Large intestine (tissue), 12 donors: ENCODE results near the gene CEACAM20. TPM values are rescaled to one million over a fixed set of nuclear protein-coding genes. Genes with fewer than 3 reads are reported as not detected.
A peak's percentile ranks its signal among the peaks of the same experiment; 100 is the strongest.

Experiments used
- DNase-seq, 2 donors: peaks; one replicate each; pipeline versions ENCODE4 v3.0.0 to v3.0.0-alpha.2; 2013
- H3K27ac ChIP-seq: one replicate; pipeline ENCODE4 v1.5.1; 2013; ENCODE audit warnings: low read length
- H3K27me3 ChIP-seq: 2 replicates; pipeline ENCODE4 v1.6.1; 2013; ENCODE audit warnings: low read length; ENCODE audit not compliant: control insufficient read depth, insufficient read depth
- H3K36me3 ChIP-seq: 2 replicates; pipeline ENCODE4 v1.6.1; 2013; ENCODE audit warnings: low read length; ENCODE audit not compliant: control insufficient read depth, insufficient read depth
- H3K4me1 ChIP-seq: one replicate; pipeline ENCODE4 v1.6.1; 2013; ENCODE audit warnings: low read length; ENCODE audit not compliant: control insufficient read depth, insufficient read depth
- H3K4me3 ChIP-seq: one replicate; pipeline ENCODE4 v1.5.1; 2013; ENCODE audit warnings: low read length
- H3K9me3 ChIP-seq: one replicate; pipeline ENCODE4 v1.6.1; 2013; ENCODE audit warnings: mild to moderate bottlenecking, low read depth, low read length, moderate library complexity; ENCODE audit not compliant: control insufficient read depth
- WGBS: methylation state at CpG from one replicate; pipeline ENCODE4 v1.1.5; 2013; ENCODE audit warnings: low lambda C conversion rate; ENCODE audit not compliant: insufficient coverage; 5-methylcytosine and 5-hydroxymethylcytosine counted together
- long read RNA-seq, 11 donors: transcript quantifications; one replicate each; lab custom pipeline, GENCODE V29; 2026
- polyA plus RNA-seq: library from polyadenylated mRNA; unstranded; fragments of 120-200 nt; gene quantifications from one replicate; pipeline ENCODE4 v1.2.1, GENCODE V29; 2013

The CEACAM20 gene
- polyA plus RNA-seq, result 2.6 TPM
- long read RNA-seq, donor 1, result 0 reads
- long read RNA-seq, donor 2, result 0 reads
- long read RNA-seq, donor 3, result 0 reads
- long read RNA-seq, donor 4, result 0 reads
- long read RNA-seq, donor 5, result 0 reads
- long read RNA-seq, donor 6, result 0 reads
- long read RNA-seq, donor 7, result 0 reads
- long read RNA-seq, donor 8, result 0 reads
- long read RNA-seq, donor 9, result 0 reads
- long read RNA-seq, donor 10, result 0 reads
- long read RNA-seq, donor 11, result 0 reads

DNA sequence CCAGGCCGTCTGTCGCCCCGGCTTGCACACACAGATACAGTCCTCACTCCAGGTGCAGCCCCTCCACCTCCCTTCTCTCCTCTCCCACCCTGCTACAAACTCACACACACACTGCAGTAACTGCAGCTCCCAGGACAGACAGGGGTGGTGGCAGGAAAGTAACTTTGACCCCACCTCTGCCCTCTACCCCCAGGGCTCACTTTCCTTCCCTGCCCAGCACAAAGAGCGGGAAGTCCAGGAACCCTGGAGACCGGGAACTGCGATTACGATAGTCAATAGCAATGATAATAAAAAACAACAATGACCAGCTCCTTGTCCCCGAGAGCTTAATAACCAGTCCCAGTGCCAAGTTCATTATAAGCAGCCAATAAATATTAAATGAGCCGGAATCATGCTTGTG is at the start of gene CEACAM20:
Gene CEACAM20, minus strand, starts transcription at position 140 of the 400 bp plus-strand sequence. CDS start 166 bp downstream, outside the sequence.
- H3K27me3 ChIP-seq, result no peaks in the 10 kb centered on the region
- H3K9me3 ChIP-seq, result no peaks in the 10 kb centered on the region
- DNase-seq, result peak; percentile 9 to 57
- no peaks in the 10 kb centered on the region for H3K36me3 ChIP-seq
- no peak within 1 kb of the TSS for H3K27ac ChIP-seq
- WGBS, result no CpG with 5 or more reads among the region's 9 CpGs
- peaks cover 4% of the 10 kb centered on the region for H3K4me1 ChIP-seq
- no peak within 1 kb of the TSS for H3K4me3 ChIP-seq

- peaks cover 26% of the 10 kb centered on the region for H3K4me1 ChIP-seq
- no peak overlapping the region for H3K4me3 ChIP-seq
- no peaks in the 10 kb centered on the region for H3K36me3 ChIP-seq
- DNase-seq, result no peak
- H3K27ac ChIP-seq, result no peak overlapping the region
- no peaks in the 10 kb centered on the region for H3K9me3 ChIP-seq
- WGBS, result no CpG with 5 or more reads among the region's 1 CpG
- no peaks in the 10 kb centered on the region for H3K27me3 ChIP-seq
Observed at GRCh38 chr19:44577566-44577874, 48.0 kb upstream of the CEACAM20 start.

DNA sequence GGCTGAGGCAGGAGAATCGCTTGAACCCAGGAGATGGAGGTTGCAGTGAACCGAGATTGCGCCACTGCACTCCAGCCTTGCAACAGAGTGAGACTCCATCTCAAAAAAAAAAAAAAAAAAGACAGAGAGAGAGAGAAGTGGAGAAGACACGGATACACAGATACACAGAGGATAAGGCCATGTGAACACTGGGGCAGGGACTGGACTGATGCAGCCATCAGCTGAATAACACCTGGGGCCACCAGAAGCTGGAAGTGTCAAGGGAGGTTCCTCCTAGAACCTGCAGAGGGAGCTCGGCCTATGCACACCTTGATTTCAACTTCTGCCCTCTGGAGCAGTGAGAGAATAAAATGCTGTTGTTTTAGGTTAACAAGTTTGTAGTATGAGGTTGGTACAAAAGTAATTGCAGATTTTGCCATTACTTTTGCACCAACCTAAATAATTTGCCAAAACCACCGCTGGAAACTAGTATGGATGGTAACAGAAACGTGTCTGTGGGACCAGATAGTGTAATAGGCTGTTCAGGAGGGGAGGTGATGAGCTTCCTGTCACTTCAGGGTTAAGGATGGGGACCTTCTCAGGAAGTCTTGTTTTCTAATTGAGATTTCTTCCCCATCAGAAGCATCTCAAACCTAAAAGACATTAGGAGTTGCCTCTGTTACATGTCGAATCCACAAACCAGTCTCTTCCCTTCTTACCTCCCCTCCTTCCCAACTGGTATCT is 47.5 kb upstream of the CEACAM20 start:
- Histone ChIP-seq H3K4me1 (peaks cover 31% of the 10 kb centered on the region), H3K27me3 (no peaks in the 10 kb centered on the region), H3K27ac (no peak overlapping the region), H3K9me3 (no peaks in the 10 kb centered on the region), H3K4me3 (no peak overlapping the region), H3K36me3 (no peaks in the 10 kb centered on the region)
- no CpG with 5 or more reads among the region's 8 CpGs for WGBS
- DNase-seq, result peak; percentile 66 to 70

- DNase-seq, result no peak
- H3K27ac ChIP-seq, result no peak overlapping the region
- no peak overlapping the region for H3K4me3 ChIP-seq
- H3K27me3 ChIP-seq, result no peaks in the 10 kb centered on the region
- H3K36me3 ChIP-seq, result no peaks in the 10 kb centered on the region
- no CpG with 5 or more reads among the region's 11 CpGs for WGBS
- H3K4me1 ChIP-seq, result peaks cover 30% of the 10 kb centered on the region
- H3K9me3 ChIP-seq, result no peaks in the 10 kb centered on the region
Observed at GRCh38 chr19:44575116-44575700, 45.7 kb upstream of the CEACAM20 start.

DNA sequence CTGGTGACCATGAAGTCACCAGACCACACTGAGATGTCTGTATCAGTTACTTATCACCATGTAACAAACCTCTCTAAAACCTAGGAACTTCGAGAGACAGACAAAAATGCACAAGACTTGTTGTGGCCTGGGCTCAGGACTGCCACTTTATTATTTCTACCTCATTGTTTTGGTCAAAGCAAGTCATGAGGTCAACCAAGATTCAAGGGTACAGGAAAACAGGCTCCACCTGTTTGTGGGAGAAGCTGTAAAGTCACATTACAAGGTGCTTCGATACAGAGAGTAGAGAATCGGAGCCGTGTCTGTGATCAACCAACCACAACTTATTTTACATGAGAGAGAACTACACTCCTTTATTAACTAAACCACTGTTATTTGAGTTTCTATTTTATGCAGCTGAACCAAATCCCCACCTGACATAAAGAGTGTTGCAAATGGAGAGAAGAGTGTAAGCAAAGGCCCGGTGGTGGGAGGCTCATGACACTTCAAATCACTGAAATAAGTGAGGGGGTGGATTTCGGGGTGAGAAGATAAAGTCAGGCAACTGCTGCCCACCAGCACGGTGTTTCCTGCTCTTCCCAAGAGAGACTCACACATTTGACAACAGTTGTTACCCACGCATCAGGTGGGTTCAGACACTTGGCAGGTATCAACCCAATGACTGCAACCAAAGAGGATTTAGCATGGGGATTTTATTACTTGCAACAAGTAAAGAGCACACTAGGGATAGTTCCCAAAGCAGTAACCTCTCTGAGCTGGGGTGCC is 44.9 kb upstream of the CEACAM20 start:
- H3K4me3 ChIP-seq, result no peak overlapping the region
- H3K36me3 ChIP-seq, result no peaks in the 10 kb centered on the region
- no peaks in the 10 kb centered on the region for H3K9me3 ChIP-seq
- no CpG with 5 or more reads among the region's 8 CpGs for WGBS
- H3K4me1 ChIP-seq, result peaks cover 30% of the 10 kb centered on the region
- no peaks in the 10 kb centered on the region for H3K27me3 ChIP-seq
- DNase-seq, result peak in 1 of 2 donors; percentile 39
- no peak overlapping the region for H3K27ac ChIP-seq

- no peaks in the 10 kb centered on the region for H3K36me3 ChIP-seq
- no peak overlapping the region for H3K4me3 ChIP-seq
- peak overlapping the region; percentile 5 for H3K27ac ChIP-seq
- WGBS, result no CpG with 5 or more reads among the region's 4 CpGs
- DNase-seq, result no peak
- no peaks in the 10 kb centered on the region for H3K27me3 ChIP-seq
- peaks cover 30% of the 10 kb centered on the region for H3K4me1 ChIP-seq
- no peaks in the 10 kb centered on the region for H3K9me3 ChIP-seq
Observed at GRCh38 chr19:44573627-44574026, 44.2 kb upstream of the CEACAM20 start.

DNA sequence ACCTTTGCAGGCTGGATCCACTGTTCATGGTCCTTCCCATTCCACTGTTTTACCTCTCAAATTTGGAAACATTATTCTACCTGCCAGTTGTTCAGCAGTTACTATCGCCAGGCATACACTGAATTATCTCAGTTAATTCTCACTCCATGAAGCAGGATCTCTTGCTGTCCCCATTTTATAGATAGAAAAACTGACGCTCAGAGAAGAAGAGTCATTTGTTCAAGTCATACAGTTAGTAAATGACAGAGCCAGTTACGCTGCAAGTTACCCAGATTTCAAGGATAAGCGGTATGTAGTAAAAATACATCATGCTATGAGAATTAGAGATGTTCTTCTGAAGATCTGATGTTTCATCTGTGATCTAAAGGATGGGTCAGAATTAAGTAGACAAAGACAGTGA is 43.7 kb upstream of the CEACAM20 start:
- Histone ChIP-seq H3K4me3 (no peak overlapping the region), H3K27ac (peak overlapping the region; percentile 5), H3K9me3 (no peaks in the 10 kb centered on the region), H3K4me1 (peaks cover 30% of the 10 kb centered on the region), H3K36me3 (no peaks in the 10 kb centered on the region), H3K27me3 (no peaks in the 10 kb centered on the region)
- DNase-seq, result no peak
- 83% methylated on average over 4 of the region's 4 CpGs for WGBS

DNA sequence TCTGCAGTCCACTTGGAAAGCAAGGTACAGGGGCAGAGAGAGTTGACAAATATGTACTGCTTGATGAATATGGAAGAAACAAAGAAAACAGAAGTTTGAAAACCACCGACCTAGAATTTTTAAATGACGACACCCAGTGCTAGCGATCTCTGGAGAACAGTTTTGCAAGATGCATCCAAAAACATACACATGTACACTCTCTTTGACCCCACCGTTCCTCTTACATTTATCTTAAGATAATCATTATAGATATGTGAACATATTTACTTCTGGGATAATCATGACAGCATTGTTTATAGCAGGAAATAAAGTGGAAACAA is 43.1 kb upstream of the CEACAM20 start:
- H3K36me3 ChIP-seq, result no peaks in the 10 kb centered on the region
- no peaks in the 10 kb centered on the region for H3K27me3 ChIP-seq
- peak overlapping the region; percentile 54 for H3K27ac ChIP-seq
- no peak overlapping the region for H3K4me3 ChIP-seq
- H3K4me1 ChIP-seq, result peaks cover 30% of the 10 kb centered on the region
- WGBS, result no CpG with 5 or more reads among the region's 4 CpGs
- H3K9me3 ChIP-seq, result no peaks in the 10 kb centered on the region
- DNase-seq, result no peak

GRCh38 chr19:44571830-44572580 is 42.5 kb upstream of the CEACAM20 start:
- Histone ChIP-seq H3K4me3 (no peak overlapping the region), H3K4me1 (peaks cover 30% of the 10 kb centered on the region), H3K27ac (peak overlapping the region; percentile 54), H3K36me3 (no peaks in the 10 kb centered on the region), H3K9me3 (no peaks in the 10 kb centered on the region), H3K27me3 (no peaks in the 10 kb centered on the region)
- peak in 1 of 2 donors; percentile 37 for DNase-seq
- no CpG with 5 or more reads among the region's 5 CpGs for WGBS
